Head of caudate nucleus (tissue), 42 donors: ENCODE data around the gene RAPGEF1.
"Not testable (repeated sequence)": the region's sequence is repeated elsewhere in the genome, so short reads cannot be mapped to it uniquely, and the experiment has no call there.

Experiments
- DNase-seq, 42 donors: peaks; one replicate each; pipeline versions ENCODE4 v3.0.0 to v3.0.0-alpha.2; 2020 to 2021; ENCODE audit warnings: mixed read lengths in 7 of 42
- intact Hi-C: fragments of 100-400 bp; cut with DNase I; formaldehyde crosslinking; loops from one replicate; pipeline ENCODE4 v1.15.0; 2022

Gene RAPGEF1

GRCh38 chr9:131755541-131756198 is 15.8 kb upstream of the RAPGEF1 start:
- intact Hi-C loops = no loop called here
- DNase-seq = peak; percentile 76 to 94 (median 88)

GRCh38 chr9:131754846-131755245 is 15.0 kb upstream of the RAPGEF1 start:
- DNase-seq = no peak
- intact Hi-C loops = no loop called here

GRCh38 chr9:131753751-131754150 is 13.9 kb upstream of the RAPGEF1 start:
- intact Hi-C loops, DNase-seq: not testable (repeated sequence)

GRCh38 chr9:131752231-131752884 is 12.5 kb upstream of the RAPGEF1 start:
- intact Hi-C loops = no loop called here
- no peak for DNase-seq

- DNase-seq = no peak
- intact Hi-C loops = loop anchor here (10.0 kb wide), 2 partner anchors 224 to 394 kb away; no protein-coding TSS in a partner anchor
Observed at GRCh38 chr9:131748411-131748955, 8.6 kb upstream of the RAPGEF1 start.

GRCh38 chr9:131747352-131747751 is 7.5 kb upstream of the RAPGEF1 start:
- DNase-seq = peak in 18 of 42 donors; percentile 22 to 65 (median 41)
- intact Hi-C loops = loop anchor here (10.0 kb wide), 2 partner anchors 223 to 393 kb away; no protein-coding TSS in a partner anchor

GRCh38 chr9:131745610-131746009 is 5.7 kb upstream of the RAPGEF1 start:
- DNase-seq = no peak
- intact Hi-C loops = loop anchor here (10.0 kb wide), 2 partner anchors 221 to 391 kb away; no protein-coding TSS in a partner anchor

GRCh38 chr9:131744720-131745201 is 4.9 kb upstream of the RAPGEF1 start:
- DNase-seq = peak in 2 of 42 donors; percentile 18 to 48
- intact Hi-C loops = loop anchor here (5.0 to 10.0 kb wide), 3 partner anchors 152 to 390 kb away; no protein-coding TSS in a partner anchor

- intact Hi-C loops = loop anchor here (5.0 to 10.0 kb wide), 3 partner anchors 152 to 389 kb away; no protein-coding TSS in a partner anchor
- peak in 7 of 42 donors; percentile 26 to 53 (median 37) for DNase-seq
Observed at GRCh38 chr9:131744171-131744719, 4.4 kb upstream of the RAPGEF1 start.

- intact Hi-C loops = loop anchor here (5.0 to 10.0 kb wide), 3 partner anchors 151 to 389 kb away; no protein-coding TSS in a partner anchor
- DNase-seq = no peak
Observed at GRCh38 chr9:131743501-131743900, 3.6 kb upstream of the RAPGEF1 start.

GRCh38 chr9:131743096-131743495 is 3.2 kb upstream of the RAPGEF1 start:
- DNase-seq = no peak
- intact Hi-C loops = loop anchor here (5.0 to 10.0 kb wide), 3 partner anchors 151 to 388 kb away; no protein-coding TSS in a partner anchor

- intact Hi-C loops = loop anchor here (5.0 to 10.0 kb wide), 3 partner anchors 149 to 386 kb away; no protein-coding TSS in a partner anchor
- no peak for DNase-seq
Observed at GRCh38 chr9:131740898-131741297, 1.0 kb upstream of the RAPGEF1 start.

GRCh38 chr9:131739133-131739958 is 530 bp downstream of the RAPGEF1 start:
- peak in 36 of 42 donors; percentile 23 to 73 (median 49) for DNase-seq
- intact Hi-C loops = no loop called here

GRCh38 chr9:131738293-131739132 is 1.4 kb downstream of the RAPGEF1 start:
- intact Hi-C loops = no loop called here
- peak in 1 of 42 donors; percentile 25 for DNase-seq

GRCh38 chr9:131737426-131737825 is 2.5 kb downstream of the RAPGEF1 start:
- no peak for DNase-seq
- intact Hi-C loops = no loop called here

- intact Hi-C loops = no loop called here
- no peak for DNase-seq
Observed at GRCh38 chr9:131736431-131736830, 3.4 kb downstream of the RAPGEF1 start.
